KMS-11 (cell line): ENCODE measurements around the gene HLA-DPA1.
A peak's percentile ranks its signal among the peaks of the same experiment; 100 is the strongest.

Experiments used
- H2AFZ ChIP-seq: fragments of 200-600 bp; sonication (generic); 2 replicates; pipeline ENCODE4 v1.6.1; 2016; ENCODE audit warnings: antibody characterized with exemption, mixed run types, low read depth
- H3K27ac ChIP-seq: fragments of 200-600 bp; sonication (generic); 2 replicates; pipeline ENCODE4 v1.6.1; 2016; ENCODE audit warnings: mild to moderate bottlenecking, mixed run types
- H3K27me3 ChIP-seq: fragments of 200-600 bp; sonication (generic); 2 replicates; pipeline ENCODE4 v1.6.1; 2017; ENCODE audit warnings: mild to moderate bottlenecking, low read depth, mixed run types, moderate library complexity; ENCODE audit not compliant: insufficient read depth
- H3K36me3 ChIP-seq: fragments of 200-600 bp; sonication (generic); 2 replicates; pipeline ENCODE4 v1.6.1; 2017; ENCODE audit warnings: mild to moderate bottlenecking, mixed run types; ENCODE audit not compliant: insufficient read depth
- H3K4me1 ChIP-seq: fragments of 200-600 bp; sonication (generic); 2 replicates; pipeline ENCODE4 v1.6.1; 2016; ENCODE audit warnings: mild to moderate bottlenecking, low read depth, mixed run types; ENCODE audit not compliant: poor library complexity, severe bottlenecking
- H3K4me2 ChIP-seq: fragments of 200-600 bp; sonication (generic); 2 replicates; pipeline ENCODE4 v1.7.0; 2016; ENCODE audit warnings: mild to moderate bottlenecking, mixed run types
- H3K4me3 ChIP-seq: fragments of 200-600 bp; sonication (generic); IDR thresholded peaks from 2 replicates; pipeline ENCODE4 v1.6.1; 2017; ENCODE audit warnings: low read depth, low read length, mixed read lengths; ENCODE audit not compliant: insufficient read depth
- H3K79me2 ChIP-seq: fragments of 200-600 bp; sonication (generic); 2 replicates; pipeline ENCODE4 v1.6.1; 2016; ENCODE audit warnings: low read depth, mixed run types; ENCODE audit not compliant: insufficient read depth
- H3K9ac ChIP-seq: fragments of 200-600 bp; sonication (generic); 2 replicates; pipeline ENCODE4 v1.6.1; 2016; ENCODE audit warnings: mild to moderate bottlenecking, mixed run types
- H4K20me1 ChIP-seq: fragments of 200-600 bp; sonication (generic); 2 replicates; pipeline ENCODE4 v1.6.1; 2016; ENCODE audit warnings: mild to moderate bottlenecking, mixed run types; ENCODE audit not compliant: insufficient read depth
- CTCF ChIP-seq: fragments of 200-600 bp; sonication (generic); conservative IDR thresholded peaks from 2 replicates; pipeline ENCODE4 v1.6.1; 2017; ENCODE audit warnings: low read depth, mild to moderate bottlenecking, antibody characterized with exemption, low read length, moderate library complexity, mixed read lengths

HLA-DPA1 gene

GRCh38 chr6:33078442-33078841 is 5.0 kb upstream of the HLA-DPA1 start:
- Histone ChIP-seq H3K27ac (no peak overlapping the region), H3K4me1 (peaks cover 21% of the 10 kb centered on the region), H3K9ac (no peak overlapping the region), H4K20me1 (no peaks in the 10 kb centered on the region), H3K79me2 (no peaks in the 10 kb centered on the region), H3K27me3 (no peaks in the 10 kb centered on the region), H3K36me3 (no peaks in the 10 kb centered on the region), H3K4me3 (no peak overlapping the region), H2AFZ (no peak overlapping the region), H3K4me2 (no peak overlapping the region)
- TF ChIP-seq CTCF = no peak

GRCh38 chr6:33077908-33078307 is 4.5 kb upstream of the HLA-DPA1 start:
- no peaks in the 10 kb centered on the region for H3K27me3 ChIP-seq
- no peak overlapping the region for H3K27ac ChIP-seq
- no peak overlapping the region for H3K9ac ChIP-seq
- H3K4me3 ChIP-seq = no peak overlapping the region
- H2AFZ ChIP-seq = no peak overlapping the region
- TF ChIP-seq CTCF = no peak
- no peaks in the 10 kb centered on the region for H3K79me2 ChIP-seq
- H3K36me3 ChIP-seq = no peaks in the 10 kb centered on the region
- H3K4me2 ChIP-seq = no peak overlapping the region
- H4K20me1 ChIP-seq = no peaks in the 10 kb centered on the region
- peaks cover 23% of the 10 kb centered on the region for H3K4me1 ChIP-seq

GRCh38 chr6:33076406-33076934 is 3.0 kb upstream of the HLA-DPA1 start:
- Histone ChIP-seq H3K36me3 (no peaks in the 10 kb centered on the region), H3K4me1 (peaks cover 23% of the 10 kb centered on the region), H3K27ac (no peak overlapping the region), H3K79me2 (no peaks in the 10 kb centered on the region), H3K27me3 (no peaks in the 10 kb centered on the region), H3K4me3 (no peak overlapping the region), H3K4me2 (peak overlapping the region; percentile 9; the same call in 1 of the 2 replicates), H4K20me1 (no peaks in the 10 kb centered on the region), H3K9ac (no peak overlapping the region), H2AFZ (0 out of 2 replicates have a peak overlapping the region, but pooled peaks have one; percentile 66)
- no peak for TF ChIP-seq CTCF

- no peak within 1 kb of the TSS; the same call in 1 of the 2 replicates for H3K9ac ChIP-seq
- peak within 1 kb of the TSS; percentile 9 for H3K4me2 ChIP-seq
- H3K27ac ChIP-seq = 0 out of 2 replicates have a peak within 1 kb of the TSS, but pooled peaks have one; percentile 29
- no peaks in the 10 kb centered on the region for H4K20me1 ChIP-seq
- H3K36me3 ChIP-seq = no peaks in the 10 kb centered on the region
- H3K27me3 ChIP-seq = no peaks in the 10 kb centered on the region
- H2AFZ ChIP-seq = peak within 1 kb of the TSS; percentile 66; the same call in 1 of the 2 replicates
- no peak within 1 kb of the TSS for H3K4me3 ChIP-seq
- no peaks in the 10 kb centered on the region for H3K79me2 ChIP-seq
- TF ChIP-seq CTCF = no peak
- H3K4me1 ChIP-seq = peaks cover 23% of the 10 kb centered on the region
Measured at GRCh38 chr6:33075568-33076405, 2.3 kb upstream of the HLA-DPA1 start, which contains the start of gene HLA-DPB1. Gene HLA-DPB1 (plus strand): TSS chr6:33075990. CDS start chr6:33076042, 52 bp downstream.
